Effector memory CD4-positive, alpha-beta T cell (primary cell): ENCODE measurements around the gene OR51A2.
"Not testable (repeated sequence)": the region's sequence is repeated elsewhere in the genome, so short reads cannot be mapped to it uniquely, and the experiment has no call there.

Experiments
- DNase-seq, 3 donors: peaks; one replicate each; pipeline ENCODE4 v3.0.0-alpha.2; 2020
- H3K27ac ChIP-seq: 2 replicates; pipeline ENCODE4 v1.7.0; 2013; ENCODE audit warnings: mild to moderate bottlenecking, low read length, moderate library complexity; ENCODE audit not compliant: insufficient read depth, poor library complexity, severe bottlenecking
- H3K27me3 ChIP-seq: replicated peaks from 2 replicates; pipeline ENCODE4 v1.7.0; 2013; ENCODE audit warnings: mild to moderate bottlenecking, low read length; ENCODE audit not compliant: insufficient read depth, control insufficient read depth, poor library complexity, severe bottlenecking
- H3K36me3 ChIP-seq: 2 replicates; pipeline ENCODE4 v1.7.0; 2013; ENCODE audit warnings: mild to moderate bottlenecking, low read length, moderate library complexity; ENCODE audit not compliant: control insufficient read depth, insufficient read depth
- H3K4me1 ChIP-seq: 2 replicates; pipeline ENCODE4 v1.7.0; 2013; ENCODE audit warnings: low read length, mild to moderate bottlenecking; ENCODE audit not compliant: control insufficient read depth, insufficient read depth, poor library complexity, severe bottlenecking
- H3K4me3 ChIP-seq: 2 replicates; pipeline ENCODE4 v1.7.0; 2013; ENCODE audit warnings: low read length, low read depth, mild to moderate bottlenecking; ENCODE audit not compliant: insufficient read depth, poor library complexity, severe bottlenecking
- H3K9me3 ChIP-seq: 2 replicates; pipeline ENCODE4 v1.7.0; 2013; ENCODE audit warnings: mild to moderate bottlenecking, low read length, moderate library complexity; ENCODE audit not compliant: control insufficient read depth
- total RNA-seq, 3 donors: gene quantifications; one replicate each; lab custom pipeline; 2026; lab: John Stamatoyannopoulos, UW

The OR51A2 gene, protein sequence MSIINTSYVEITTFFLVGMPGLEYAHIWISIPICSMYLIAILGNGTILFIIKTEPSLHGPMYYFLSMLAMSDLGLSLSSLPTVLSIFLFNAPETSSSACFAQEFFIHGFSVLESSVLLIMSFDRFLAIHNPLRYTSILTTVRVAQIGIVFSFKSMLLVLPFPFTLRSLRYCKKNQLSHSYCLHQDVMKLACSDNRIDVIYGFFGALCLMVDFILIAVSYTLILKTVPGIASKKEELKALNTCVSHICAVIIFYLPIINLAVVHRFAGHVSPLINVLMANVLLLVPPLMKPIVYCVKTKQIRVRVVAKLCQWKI
- total RNA-seq, result 0 reads per million in 3 donors

DNA sequence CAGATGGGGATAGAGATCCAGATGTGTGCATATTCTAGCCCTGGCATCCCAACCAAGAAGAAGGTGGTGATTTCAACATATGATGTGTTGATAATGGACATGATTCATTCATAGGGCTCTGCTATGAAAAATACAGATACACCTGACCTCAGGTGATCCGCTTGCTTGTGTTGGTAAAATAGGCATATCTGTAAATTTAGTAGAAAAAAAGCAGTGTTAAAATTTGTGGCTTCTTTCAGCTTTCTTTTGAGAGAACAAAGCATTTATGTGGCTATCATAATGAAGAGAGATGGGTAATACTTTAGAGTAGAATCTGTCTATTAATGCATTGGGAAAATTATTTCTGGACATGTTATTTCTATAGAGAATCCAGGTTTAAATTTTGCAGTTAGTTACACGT is at the start of gene OR51A2:
TSS of gene OR51A2 (minus strand) at position 101 of the 400 bp plus-strand sequence. CDS start at position 101, 0 bp downstream.
- not testable (repeated sequence) for H3K9me3 ChIP-seq

DNA sequence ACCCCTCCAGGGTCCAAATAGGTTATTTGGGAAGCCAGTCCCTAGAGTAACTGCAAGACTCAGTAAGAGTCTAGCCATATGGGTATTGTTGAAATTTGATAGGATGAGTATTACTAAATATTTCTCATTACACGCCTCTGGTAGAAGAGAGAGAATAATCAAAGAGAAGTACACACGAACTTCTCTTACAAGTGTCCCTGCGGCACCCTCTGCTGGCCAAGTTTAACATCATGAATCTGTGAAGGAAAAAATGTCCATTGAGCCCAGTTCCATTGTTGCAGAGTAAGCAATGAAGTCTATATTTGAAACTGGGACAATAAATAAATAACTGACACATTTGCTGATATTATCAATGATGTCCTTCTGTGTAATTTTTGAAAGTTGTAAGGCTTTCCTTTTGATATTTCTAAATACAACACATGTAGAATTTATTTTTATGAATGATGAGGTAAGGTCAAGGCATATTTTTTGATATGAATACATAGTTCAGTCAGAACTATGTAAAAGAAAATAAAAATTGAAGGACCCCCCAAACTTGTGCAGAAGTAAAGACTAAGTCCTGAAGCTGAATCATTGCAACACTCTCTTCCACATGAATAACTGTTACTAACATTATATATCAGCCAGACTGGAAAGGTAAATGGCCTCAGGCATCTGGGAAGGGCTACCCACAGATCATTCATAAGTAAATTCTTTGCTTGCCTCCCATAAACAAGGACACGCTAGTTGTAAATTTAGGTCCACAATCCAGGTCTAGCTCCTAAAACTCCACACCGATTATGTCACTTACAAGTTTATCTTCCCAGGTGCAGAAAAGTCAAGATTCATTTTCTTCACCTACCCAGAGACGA is 49.1 kb upstream of the OR51A2 start:
- Histone ChIP-seq H3K36me3 (no peaks in the 10 kb centered on the region), H3K4me1 (no peaks in the 10 kb centered on the region), H3K27ac (no peak overlapping the region), H3K4me3 (no peak overlapping the region), H3K9me3 (no peaks in the 10 kb centered on the region), H3K27me3 (no peaks in the 10 kb centered on the region)
- DNase-seq, result no peak

More for the DNA sequence above, at the start of gene OR51A2:
- not testable (repeated sequence) for DNase-seq, H3K4me3 ChIP-seq, H3K36me3 ChIP-seq, H3K4me1 ChIP-seq, H3K27ac ChIP-seq, H3K27me3 ChIP-seq

DNA sequence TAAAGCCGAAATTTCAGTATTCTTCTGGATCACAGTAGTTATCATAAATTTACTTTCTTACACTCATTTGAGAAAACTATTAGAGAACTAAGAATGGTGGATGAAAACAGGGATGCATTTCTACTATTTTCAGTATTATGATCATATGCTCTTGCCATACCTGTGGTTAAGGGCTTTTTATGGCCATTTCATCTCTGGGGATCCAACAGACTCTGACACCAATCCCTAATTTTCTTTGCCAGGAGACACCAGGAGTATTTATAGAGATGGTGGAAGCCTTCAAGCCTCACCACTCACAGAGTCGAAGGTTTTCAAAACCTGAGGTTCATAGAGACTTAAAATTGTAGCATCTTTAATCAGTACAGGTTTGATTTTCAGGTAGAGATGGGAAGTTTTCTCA is 39.0 kb upstream of the OR51A2 start, which contains the start of gene OR51L1:
TSS of gene OR51L1 (plus strand) at position 301 of the 400 bp plus-strand sequence. CDS start 4,132 bp downstream, outside the sequence.
- no peak within 1 kb of the TSS for H3K4me3 ChIP-seq
- H3K27me3 ChIP-seq, result no peaks in the 10 kb centered on the region
- H3K9me3 ChIP-seq, result no peaks in the 10 kb centered on the region
- H3K36me3 ChIP-seq, result no peaks in the 10 kb centered on the region
- DNase-seq, result no peak
- H3K4me1 ChIP-seq, result no peaks in the 10 kb centered on the region
- H3K27ac ChIP-seq, result no peak within 1 kb of the TSS

DNA sequence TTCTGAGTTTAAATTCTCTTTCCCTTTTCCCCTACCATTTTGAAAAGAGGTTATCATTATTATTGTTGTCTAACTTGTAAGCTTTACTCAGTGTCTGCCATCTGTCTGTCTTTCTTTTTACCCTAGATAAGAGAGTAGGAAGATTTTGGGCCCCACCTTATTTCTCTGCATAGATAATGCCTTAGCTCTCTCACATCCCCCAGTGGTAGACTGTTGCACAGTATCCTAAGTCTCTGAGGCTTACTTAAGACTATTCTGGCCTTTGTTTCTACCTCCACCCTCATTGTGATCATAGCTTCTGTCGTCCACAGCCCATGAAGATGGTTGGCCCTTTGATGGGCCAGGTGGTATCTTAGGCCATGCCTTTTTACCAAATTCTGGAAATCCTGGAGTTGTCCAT is 35.5 kb upstream of the OR51A2 start:
- Histone ChIP-seq H3K27me3 (no peaks in the 10 kb centered on the region), H3K4me3 (no peak overlapping the region), H3K9me3 (no peaks in the 10 kb centered on the region), H3K27ac (no peak overlapping the region), H3K36me3 (no peaks in the 10 kb centered on the region), H3K4me1 (no peaks in the 10 kb centered on the region)
- no peak for DNase-seq

DNA sequence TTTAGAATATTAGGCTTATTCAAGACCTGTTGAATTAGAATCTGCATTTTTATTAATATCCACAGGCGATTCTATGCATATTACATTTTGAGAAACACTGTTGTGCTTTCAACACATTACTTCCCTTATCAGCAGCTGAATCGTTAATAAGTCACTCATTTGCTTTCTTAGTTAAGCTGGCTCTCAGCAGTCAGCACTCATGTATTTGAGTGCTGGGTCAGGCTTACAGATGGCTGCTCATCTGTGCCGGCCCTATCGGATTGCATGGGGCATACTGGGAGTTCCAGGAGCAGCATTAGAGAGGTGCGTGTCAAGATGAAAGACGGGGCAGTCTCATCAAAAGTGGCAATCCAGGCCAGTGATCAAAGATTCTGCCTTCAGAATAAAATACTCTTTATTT is 28.3 kb upstream of the OR51A2 start:
- DNase-seq, result no peak
- no peaks in the 10 kb centered on the region for H3K27me3 ChIP-seq
- no peaks in the 10 kb centered on the region for H3K4me1 ChIP-seq
- no peaks in the 10 kb centered on the region for H3K9me3 ChIP-seq
- no peak overlapping the region for H3K4me3 ChIP-seq
- no peaks in the 10 kb centered on the region for H3K36me3 ChIP-seq
- no peak overlapping the region for H3K27ac ChIP-seq

DNA sequence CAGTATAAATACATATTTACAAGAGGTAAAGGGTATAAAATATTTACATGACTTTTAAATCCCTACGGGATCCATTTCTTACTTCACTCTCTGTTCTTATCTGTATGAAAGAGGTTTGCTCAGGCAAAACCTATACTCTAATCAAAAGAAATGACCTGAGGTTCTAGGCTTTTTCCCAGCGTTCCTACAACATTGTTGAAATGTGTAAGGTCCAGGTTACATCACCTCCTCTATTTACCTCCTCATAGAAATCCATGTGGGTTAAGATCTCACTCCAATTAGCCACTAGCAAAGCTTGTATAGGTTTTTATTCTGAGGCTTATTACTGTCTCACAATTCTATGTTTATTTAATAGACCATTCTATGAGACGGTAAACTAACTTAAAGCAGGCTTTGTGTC is 27.2 kb upstream of the OR51A2 start:
- Histone ChIP-seq H3K36me3 (no peaks in the 10 kb centered on the region), H3K9me3 (no peaks in the 10 kb centered on the region), H3K4me1 (no peaks in the 10 kb centered on the region)

DNA sequence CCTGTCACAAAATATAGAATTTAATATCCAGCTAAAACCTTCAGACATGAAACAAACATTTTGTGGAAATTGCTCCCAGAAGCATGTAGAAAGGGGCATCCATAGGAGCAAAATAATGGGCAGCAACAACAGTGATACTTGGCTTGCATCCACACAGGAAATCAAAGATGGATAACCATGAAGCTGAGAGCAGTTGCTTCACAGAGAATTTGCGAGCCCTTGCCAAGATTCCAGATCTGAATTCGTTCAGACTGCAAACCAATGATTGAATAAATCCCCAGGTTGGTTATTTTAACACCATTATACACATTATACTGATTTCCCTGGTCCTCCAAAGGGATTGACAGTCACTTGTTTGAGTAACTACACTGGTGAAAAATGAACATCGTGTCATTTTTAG is 23.5 kb upstream of the OR51A2 start:
- no peak for DNase-seq
- no peaks in the 10 kb centered on the region for H3K9me3 ChIP-seq
- no peak overlapping the region for H3K4me3 ChIP-seq
- H3K36me3 ChIP-seq, result no peaks in the 10 kb centered on the region
- no peaks in the 10 kb centered on the region for H3K4me1 ChIP-seq
- H3K27ac ChIP-seq, result no peak overlapping the region
- H3K27me3 ChIP-seq, result no peaks in the 10 kb centered on the region

More for the DNA sequence above, 27.2 kb upstream of the OR51A2 start:
- Histone ChIP-seq H3K4me3 (no peak overlapping the region), H3K27ac (no peak overlapping the region), H3K27me3 (no peaks in the 10 kb centered on the region)
- no peak for DNase-seq

DNA sequence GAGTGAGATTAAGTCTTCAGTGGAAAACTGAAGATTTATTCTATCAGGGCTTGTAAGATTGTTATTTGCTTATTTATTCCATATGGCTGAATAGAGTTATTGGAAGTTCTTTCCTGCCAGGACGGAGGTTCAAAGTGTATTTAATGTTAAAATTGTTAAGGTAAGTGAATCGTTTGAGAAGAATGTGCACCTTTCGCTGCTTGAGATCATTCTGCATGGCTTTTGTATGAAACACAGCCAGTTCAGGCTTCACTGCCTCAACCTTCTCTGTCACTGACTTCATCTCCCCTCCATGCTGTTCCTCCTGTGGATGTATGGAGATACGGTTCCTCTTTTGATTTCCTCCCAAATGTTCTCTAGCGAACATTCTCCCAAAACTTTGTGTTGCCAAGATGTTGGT is 19.9 kb upstream of the OR51A2 start:
- H3K36me3 ChIP-seq, result no peaks in the 10 kb centered on the region
- no peaks in the 10 kb centered on the region for H3K4me1 ChIP-seq
- no peak overlapping the region for H3K27ac ChIP-seq
- DNase-seq, result no peak
- H3K27me3 ChIP-seq, result no peaks in the 10 kb centered on the region
- H3K9me3 ChIP-seq, result no peaks in the 10 kb centered on the region
- H3K4me3 ChIP-seq, result no peak overlapping the region

DNA sequence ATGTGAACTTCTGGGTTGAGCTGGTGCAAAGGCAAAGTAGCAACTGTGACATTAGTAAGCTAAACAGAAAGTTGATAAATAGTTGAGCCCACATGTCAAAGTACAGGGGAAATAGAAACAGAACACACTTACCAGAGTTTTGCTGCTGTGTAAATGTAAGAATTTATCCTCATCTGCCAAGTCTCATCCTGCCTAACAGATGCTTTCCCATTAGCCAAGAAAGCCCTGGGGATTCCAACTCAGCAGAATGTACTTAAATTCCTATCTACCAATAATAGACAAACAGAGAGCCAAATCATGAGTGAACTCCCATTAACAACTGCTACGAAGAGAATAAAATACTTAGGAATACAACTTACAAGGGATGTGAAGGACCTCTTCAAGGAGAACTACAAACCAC is 7.3 kb upstream of the OR51A2 start:
- Histone ChIP-seq H3K4me1 (no peaks in the 10 kb centered on the region), H3K27ac (no peak overlapping the region), H3K36me3 (no peaks in the 10 kb centered on the region), H3K9me3 (no peaks in the 10 kb centered on the region), H3K4me3 (no peak overlapping the region), H3K27me3 (no peaks in the 10 kb centered on the region)
- no peak for DNase-seq

DNA sequence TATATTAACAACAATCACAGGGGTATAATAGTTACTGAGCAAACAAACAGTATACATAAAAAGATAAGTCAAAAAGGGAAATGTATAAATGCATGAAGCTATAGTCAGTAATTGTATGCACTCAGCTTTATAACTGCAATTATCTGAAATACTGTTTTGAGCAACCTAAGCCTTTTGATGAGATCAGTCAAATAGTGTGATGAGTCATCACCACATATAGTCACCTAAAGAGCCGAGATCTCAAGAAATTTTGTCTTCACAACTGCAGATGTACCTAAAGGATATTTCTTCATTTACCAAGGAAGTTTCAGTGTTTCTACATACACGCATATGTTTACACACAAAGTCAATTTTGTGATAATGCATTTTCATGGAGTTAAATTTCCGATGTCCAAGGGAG is 5.4 kb upstream of the OR51A2 start:
- H3K9me3 ChIP-seq, result no peaks in the 10 kb centered on the region
- H3K4me1 ChIP-seq, result no peaks in the 10 kb centered on the region
- H3K4me3 ChIP-seq, result no peak overlapping the region
- DNase-seq, result no peak
- no peaks in the 10 kb centered on the region for H3K36me3 ChIP-seq
- no peak overlapping the region for H3K27ac ChIP-seq
- no peaks in the 10 kb centered on the region for H3K27me3 ChIP-seq
